Measurements from ENCODE around the gene ICE2. TPM values are rescaled to one million over a fixed set of nuclear protein-coding genes. Genes with fewer than 3 reads are reported as not detected.

The ICE2 gene
- total and polyA plus RNA-seq, 4 donors = 5.7 to 26.6 (median 16.8) TPM

Small RNA genes lying within 50 kb of the gene (small RNA-seq; reads per million reads assigned to genes)
- not detected for gene AC087385.3

Other genes starting within 250 kb of the ICE2 start
- gene ANXA2, start 81.2 kb downstream of the ICE2 start, total RNA-seq = 100 to 1,000 TPM in 1 of 2 donors, 10 to 100 TPM in 1; 88.4 to 138 TPM
- gene ANXA2, start 81.2 kb downstream of the ICE2 start, polyA plus RNA-seq = 100 to 1,000 TPM in 1 of 2 donors, 10 to 100 TPM in 1; 62.7 to 125 TPM

Data from liver (tissue), 5 donors.